ENCODE results near the gene CRB3. TPM values are rescaled to one million over a fixed set of nuclear protein-coding genes. Genes with fewer than 3 reads are reported as not detected.
A peak's percentile ranks its signal among the peaks of the same experiment; 100 is the strongest.

Gene CRB3
- total and polyA plus RNA-seq, 2 experiments from 2014 or later = 11.8 to 44.4 TPM

- TF ChIP-seq ETS1 (IDR thresholded peaks at IDR 0.05) (no peak), ZNF114 (CRISPR knock-in tag; IDR thresholded peaks at IDR 0.05) (no peak), CREB1 (CRISPR knock-in tag; IDR thresholded peaks at IDR 0.05; ENCODE audit: low read depth) (no peak), REST (IDR thresholded peaks at IDR 0.05; ENCODE audit: unreplicated experiment) (no peak)
- TF ChIP-seq, protein P1, sequence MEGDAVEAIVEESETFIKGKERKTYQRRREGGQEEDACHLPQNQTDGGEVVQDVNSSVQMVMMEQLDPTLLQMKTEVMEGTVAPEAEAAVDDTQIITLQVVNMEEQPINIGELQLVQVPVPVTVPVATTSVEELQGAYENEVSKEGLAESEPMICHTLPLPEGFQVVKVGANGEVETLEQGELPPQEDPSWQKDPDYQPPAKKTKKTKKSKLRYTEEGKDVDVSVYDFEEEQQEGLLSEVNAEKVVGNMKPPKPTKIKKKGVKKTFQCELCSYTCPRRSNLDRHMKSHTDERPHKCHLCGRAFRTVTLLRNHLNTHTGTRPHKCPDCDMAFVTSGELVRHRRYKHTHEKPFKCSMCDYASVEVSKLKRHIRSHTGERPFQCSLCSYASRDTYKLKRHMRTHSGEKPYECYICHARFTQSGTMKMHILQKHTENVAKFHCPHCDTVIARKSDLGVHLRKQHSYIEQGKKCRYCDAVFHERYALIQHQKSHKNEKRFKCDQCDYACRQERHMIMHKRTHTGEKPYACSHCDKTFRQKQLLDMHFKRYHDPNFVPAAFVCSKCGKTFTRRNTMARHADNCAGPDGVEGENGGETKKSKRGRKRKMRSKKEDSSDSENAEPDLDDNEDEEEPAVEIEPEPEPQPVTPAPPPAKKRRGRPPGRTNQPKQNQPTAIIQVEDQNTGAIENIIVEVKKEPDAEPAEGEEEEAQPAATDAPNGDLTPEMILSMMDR (conservative IDR thresholded peaks at IDR 0.05; ENCODE audit: low read depth in 2 of 2) = no peak
Observed at GRCh38 chr19:6484831-6485230, 20.8 kb downstream of the CRB3 start (continued).

- Mint-ChIP-seq H3K4me3 (no peak overlapping the region; the same call in 2 of the 3 replicates), H3K4me1 (no peaks in the 10 kb centered on the region), H3K9me3 (no peaks in the 10 kb centered on the region; the same call in 1 of the 3 replicates), H3K27ac (no peak overlapping the region), H3K36me3 (ENCODE audit: low read depth) (no peaks in the 10 kb centered on the region; the same call in 2 of the 3 replicates), H3K27me3 (ENCODE audit: insufficient read depth, low read depth, poor library complexity) (peaks cover 1% of the 10 kb centered on the region)
- Histone ChIP-seq H3K79me2 (replicated peaks; ENCODE audit: insufficient read depth) (no peaks in the 10 kb centered on the region), H4K20me1 (replicated peaks; ENCODE audit: insufficient read depth) (no peaks in the 10 kb centered on the region), H3K4me3 (no peak overlapping the region), H3K9me2 (ENCODE audit: insufficient read depth) (no peaks in the 10 kb centered on the region), H3K4me2 (no peak overlapping the region), H3K27ac (ENCODE audit: low read depth) (no peak overlapping the region), H3K27me3 (ENCODE audit: insufficient read depth) (no peaks in the 10 kb centered on the region), H2AFZ (peak overlapping the region; percentile 82), H3K4me1 (ENCODE audit: insufficient read depth) (no peaks in the 10 kb centered on the region), H3F3A (replicated peaks; ENCODE audit: low read depth) (no peaks in the 10 kb centered on the region), H3K36me3 (ENCODE audit: insufficient read depth) (no peaks in the 10 kb centered on the region)
- ATAC-seq (no peak), DNase-seq (ENCODE audit: low spot score) (no peak)
- TF ChIP-seq CREB1 (CRISPR knock-in tag; IDR thresholded peaks at IDR 0.05; ENCODE audit: low read depth) = no peak
- TF ChIP-seq, protein P1 (conservative IDR thresholded peaks at IDR 0.05; ENCODE audit: low read depth in 2 of 2) = no peak
- no peak for TF ChIP-seq JUNB (IDR thresholded peaks at IDR 0.05; ENCODE audit: unreplicated experiment)
- no peak for TF ChIP-seq STAT1 (IDR thresholded peaks at IDR 0.05; ENCODE audit: unreplicated experiment)
- TF ChIP-seq EZH2phosphoT487 (IDR thresholded peaks at IDR 0.05; ENCODE audit: unreplicated experiment) = no peak
- TF ChIP-seq EZH2 (IDR thresholded peaks at IDR 0.05; ENCODE audit: low read depth, unreplicated experiment) = no peak
- no peak for TF ChIP-seq NANOG (IDR thresholded peaks at IDR 0.05; ENCODE audit: borderline replicate concordance)
- TF ChIP-seq POLR2AphosphoS5 (IDR thresholded peaks at IDR 0.05; ENCODE audit: low read depth) = no peak
- TF ChIP-seq ZNF331 (CRISPR knock-in tag; IDR thresholded peaks at IDR 0.05; ENCODE audit: low read depth) = no peak
- TF ChIP-seq ETS1 (IDR thresholded peaks at IDR 0.05) = no peak
- no peak for TF ChIP-seq ZNF114 (CRISPR knock-in tag; IDR thresholded peaks at IDR 0.05)
- no peak for TF ChIP-seq REST (IDR thresholded peaks at IDR 0.05; ENCODE audit: unreplicated experiment)
Observed at GRCh38 chr19:6489278-6490061, 25.4 kb downstream of the CRB3 start.

Data from GM23338 (cell line).